Activated CD8-positive, alpha-beta memory T cell treated with anti-CD3 and anti-CD28 coated beads, Interleukin-2, amount 10 ng/mL, durations not matched to agents 7 days and 5 days (primary cell): Measurements from ENCODE around the gene MAD1L1. TPM values are rescaled to one million over a fixed set of nuclear protein-coding genes. Genes with fewer than 3 reads are reported as not detected.

Source experiments
- ATAC-seq: fragments of 150-1000 bp; cut with Tn5 transposase; one replicate; pipeline ENCODE4 v1.10.0; 2021; ENCODE audit warnings: moderate library complexity
- CTCF ChIA-PET: fragments of 350-600 bp; sonication (Branson Sonifier 250); formaldehyde crosslinking; loops from one replicate; lab custom pipeline; 2021; ENCODE audit warnings: antibody characterized with exemption; lab: Charles Lee
- DNase-seq: peaks from one replicate; pipeline ENCODE4 v3.0.0-alpha.2; 2020
- H3K27ac Mint-ChIP-seq: one replicate; pipeline ENCODE4 v1.8.0; 2021; ENCODE audit warnings: mild to moderate bottlenecking, mixed read lengths
- H3K27me3 Mint-ChIP-seq: one replicate; pipeline ENCODE4 v1.8.0; 2021; ENCODE audit warnings: mixed read lengths
- H3K36me3 Mint-ChIP-seq: one replicate; pipeline ENCODE4 v1.8.0; 2021; ENCODE audit warnings: mild to moderate bottlenecking, mixed read lengths
- H3K4me1 Mint-ChIP-seq: one replicate; pipeline ENCODE4 v1.8.0; 2021; ENCODE audit warnings: mixed read lengths
- H3K4me3 Mint-ChIP-seq: one replicate; pipeline ENCODE4 v1.8.0; 2021; ENCODE audit warnings: mild to moderate bottlenecking, moderate library complexity, mixed read lengths
- H3K9me3 Mint-ChIP-seq: one replicate; pipeline ENCODE4 v1.8.0; 2022; ENCODE audit warnings: low read depth, mixed read lengths
- total RNA-seq, 2 experiments: library from RNA; stranded (reverse); gene quantifications; one replicate each; pipeline ENCODE4 v1.2.3, GENCODE V29; 2021

MAD1L1 gene
- total RNA-seq, 2 experiments from 2014 or later: 60.0 to 97.7 TPM

- Mint-ChIP-seq H3K27ac (no peak overlapping the region), H3K4me3 (no peak overlapping the region), H3K9me3 (no peaks in the 10 kb centered on the region), H3K36me3 (peaks cover 25% of the 10 kb centered on the region), H3K4me1 (no peaks in the 10 kb centered on the region), H3K27me3 (no peaks in the 10 kb centered on the region)
- CTCF ChIA-PET: no interaction called here
- ATAC-seq (no peak), DNase-seq (no peak)
Observed at GRCh38 chr7:2197436-2198155, 35.1 kb downstream of the MAD1L1 start.

- no peaks in the 10 kb centered on the region for H3K9me3 Mint-ChIP-seq
- DNase-seq (no peak), ATAC-seq (no peak)
- H3K36me3 Mint-ChIP-seq: peaks cover 27% of the 10 kb centered on the region
- CTCF ChIA-PET: interaction anchor here (0.6 kb wide), 1 partner anchor 22 kb away, joined by 4 read pairs; no protein-coding TSS in a partner anchor
- H3K4me1 Mint-ChIP-seq: no peaks in the 10 kb centered on the region
- H3K4me3 Mint-ChIP-seq: no peak overlapping the region
- H3K27ac Mint-ChIP-seq: no peak overlapping the region
- H3K27me3 Mint-ChIP-seq: no peaks in the 10 kb centered on the region
Observed at GRCh38 chr7:2196381-2197378, 36.1 kb downstream of the MAD1L1 start.

- no peak overlapping the region for H3K27ac Mint-ChIP-seq
- H3K27me3 Mint-ChIP-seq: no peaks in the 10 kb centered on the region
- H3K9me3 Mint-ChIP-seq: no peaks in the 10 kb centered on the region
- no peak for ATAC-seq
- no peaks in the 10 kb centered on the region for H3K4me1 Mint-ChIP-seq
- H3K4me3 Mint-ChIP-seq: no peak overlapping the region
- H3K36me3 Mint-ChIP-seq: peaks cover 30% of the 10 kb centered on the region
- DNase-seq: no peak
- CTCF ChIA-PET: interaction anchor here (0.6 to 1.4 kb wide), 7 partner anchors 8 to 152 kb away, joined by 3 to 5 read pairs (median 4); no protein-coding TSS in a partner anchor
Observed at GRCh38 chr7:2195400-2196246, 37.1 kb downstream of the MAD1L1 start.

GRCh38 chr7:2193575-2194305 is 39.0 kb downstream of the MAD1L1 start:
- Mint-ChIP-seq H3K4me3 (no peak overlapping the region), H3K36me3 (peaks cover 41% of the 10 kb centered on the region), H3K4me1 (no peaks in the 10 kb centered on the region), H3K27me3 (no peaks in the 10 kb centered on the region), H3K9me3 (no peaks in the 10 kb centered on the region), H3K27ac (no peak overlapping the region)
- no peak for ATAC-seq
- CTCF ChIA-PET: interaction anchor here (1.3 kb wide), 1 partner anchor 453 kb away, joined by 3 read pairs; no protein-coding TSS in a partner anchor
- no peak for DNase-seq

GRCh38 chr7:2192831-2193534 is 39.8 kb downstream of the MAD1L1 start:
- no peak for ATAC-seq
- CTCF ChIA-PET: interaction anchor here (1.4 kb wide), 1 partner anchor 16 kb away, joined by 3 read pairs; no protein-coding TSS in a partner anchor
- Mint-ChIP-seq H3K36me3 (peaks cover 41% of the 10 kb centered on the region), H3K27me3 (no peaks in the 10 kb centered on the region), H3K9me3 (no peaks in the 10 kb centered on the region), H3K4me3 (no peak overlapping the region), H3K4me1 (no peaks in the 10 kb centered on the region), H3K27ac (no peak overlapping the region)
- DNase-seq: no peak

GRCh38 chr7:2191016-2191415 is 41.7 kb downstream of the MAD1L1 start:
- no peaks in the 10 kb centered on the region for H3K27me3 Mint-ChIP-seq
- H3K36me3 Mint-ChIP-seq: peaks cover 29% of the 10 kb centered on the region
- no peak overlapping the region for H3K27ac Mint-ChIP-seq
- no peaks in the 10 kb centered on the region for H3K9me3 Mint-ChIP-seq
- H3K4me3 Mint-ChIP-seq: no peak overlapping the region
- no peak for DNase-seq
- H3K4me1 Mint-ChIP-seq: no peaks in the 10 kb centered on the region
- CTCF ChIA-PET: no interaction called here
- no peak for ATAC-seq

- Mint-ChIP-seq H3K4me3 (no peak overlapping the region), H3K27ac (no peak overlapping the region), H3K36me3 (peaks cover 25% of the 10 kb centered on the region), H3K9me3 (no peaks in the 10 kb centered on the region), H3K27me3 (no peaks in the 10 kb centered on the region), H3K4me1 (no peaks in the 10 kb centered on the region)
- no peak for ATAC-seq
- CTCF ChIA-PET: no interaction called here
- DNase-seq: no peak
Observed at GRCh38 chr7:2190531-2190930, 42.2 kb downstream of the MAD1L1 start.

GRCh38 chr7:2186166-2186565 is 46.6 kb downstream of the MAD1L1 start:
- Mint-ChIP-seq H3K36me3 (peaks cover 31% of the 10 kb centered on the region), H3K27me3 (no peaks in the 10 kb centered on the region), H3K4me3 (no peak overlapping the region), H3K9me3 (no peaks in the 10 kb centered on the region), H3K27ac (no peak overlapping the region), H3K4me1 (no peaks in the 10 kb centered on the region)
- no peak for DNase-seq
- ATAC-seq: no peak
- CTCF ChIA-PET: no interaction called here

GRCh38 chr7:2185715-2186114 is 47.0 kb downstream of the MAD1L1 start:
- DNase-seq (no peak), ATAC-seq (no peak)
- CTCF ChIA-PET: no interaction called here
- Mint-ChIP-seq H3K4me1 (no peaks in the 10 kb centered on the region), H3K4me3 (no peak overlapping the region), H3K27me3 (no peaks in the 10 kb centered on the region), H3K27ac (no peak overlapping the region), H3K36me3 (peaks cover 28% of the 10 kb centered on the region), H3K9me3 (no peaks in the 10 kb centered on the region)

GRCh38 chr7:2182461-2182860 is 50.3 kb downstream of the MAD1L1 start:
- Mint-ChIP-seq H3K4me1 (no peaks in the 10 kb centered on the region), H3K9me3 (no peaks in the 10 kb centered on the region), H3K36me3 (peaks cover 15% of the 10 kb centered on the region), H3K27ac (no peak overlapping the region), H3K27me3 (no peaks in the 10 kb centered on the region), H3K4me3 (no peak overlapping the region)
- CTCF ChIA-PET: no interaction called here
- no peak for DNase-seq
- ATAC-seq: no peak

GRCh38 chr7:2181077-2181854 is 51.5 kb downstream of the MAD1L1 start:
- H3K27me3 Mint-ChIP-seq: no peaks in the 10 kb centered on the region
- no peak overlapping the region for H3K27ac Mint-ChIP-seq
- DNase-seq (no peak), ATAC-seq (no peak)
- H3K36me3 Mint-ChIP-seq: peaks cover 15% of the 10 kb centered on the region
- H3K4me3 Mint-ChIP-seq: no peak overlapping the region
- no peaks in the 10 kb centered on the region for H3K4me1 Mint-ChIP-seq
- CTCF ChIA-PET: interaction anchor here (0.6 to 1.4 kb wide), 3 partner anchors 14 to 212 kb away, joined by 3 to 4 read pairs (median 3); no protein-coding TSS in a partner anchor
- H3K9me3 Mint-ChIP-seq: no peaks in the 10 kb centered on the region
